Stimulated activated CD8-positive, alpha-beta memory T cell treated with anti-CD3 and anti-CD28 coated beads, Interleukin-4, amount 100 ng/mL, for 1 hour (primary cell): ENCODE data around the gene SHISA3.

Experiments used
- DNase-seq, 2 donors: peaks; one replicate each; pipeline ENCODE4 v3.0.0-alpha.2; 2020; ENCODE audit warnings: low read depth in 2 of 2, low spot score in 1 of 2

The SHISA3 gene

GRCh38 chr4:42391355-42391664 is 6.0 kb upstream of the SHISA3 start:
- no peak for DNase-seq

GRCh38 chr4:42391981-42392380 is 5.3 kb upstream of the SHISA3 start:
- DNase-seq = no peak

- no peak for DNase-seq
Measured at GRCh38 chr4:42392436-42392835, 4.9 kb upstream of the SHISA3 start.

- DNase-seq = no peak
Measured at GRCh38 chr4:42395595-42395994, 1.7 kb upstream of the SHISA3 start.

GRCh38 chr4:42396361-42396751 is 932 bp upstream of the SHISA3 start:
- no peak for DNase-seq

- DNase-seq = no peak
Measured at GRCh38 chr4:42397635-42398170, 415 bp downstream of the SHISA3 start.

- no peak for DNase-seq
Measured at GRCh38 chr4:42398171-42398870, 1.0 kb downstream of the SHISA3 start.

- no peak for DNase-seq
Measured at GRCh38 chr4:42398871-42399331, 1.6 kb downstream of the SHISA3 start.

GRCh38 chr4:42399393-42399792 is 2.1 kb downstream of the SHISA3 start:
- no peak for DNase-seq

- no peak for DNase-seq
Measured at GRCh38 chr4:42401171-42401570, 3.9 kb downstream of the SHISA3 start.

GRCh38 chr4:42404001-42404400 is 6.7 kb downstream of the SHISA3 start:
- no peak for DNase-seq

- DNase-seq = no peak
Measured at GRCh38 chr4:42410446-42410845, 13.2 kb downstream of the SHISA3 start.

GRCh38 chr4:42411803-42412202 is 14.5 kb downstream of the SHISA3 start:
- no peak for DNase-seq

GRCh38 chr4:42412251-42412650 is 15.0 kb downstream of the SHISA3 start:
- DNase-seq = no peak

- no peak for DNase-seq
Measured at GRCh38 chr4:42415281-42415680, 18.0 kb downstream of the SHISA3 start.

- DNase-seq = no peak
Measured at GRCh38 chr4:42416017-42416416, 18.7 kb downstream of the SHISA3 start.

- DNase-seq = no peak
Measured at GRCh38 chr4:42417550-42417949, 20.3 kb downstream of the SHISA3 start.

GRCh38 chr4:42420140-42420539 is 22.9 kb downstream of the SHISA3 start:
- DNase-seq = no peak

GRCh38 chr4:42425146-42426065 is 28.1 kb downstream of the SHISA3 start:
- no peak for DNase-seq

- no peak for DNase-seq
Measured at GRCh38 chr4:42428036-42428435, 30.7 kb downstream of the SHISA3 start.

GRCh38 chr4:42436928-42437565 is 39.8 kb downstream of the SHISA3 start:
- no peak for DNase-seq

GRCh38 chr4:42440083-42440482 is 42.8 kb downstream of the SHISA3 start:
- no peak for DNase-seq
